Globus pallidus (tissue), 1 donor: Measurements from ENCODE around the gene DDX53.

Experiments
- DNase-seq: peaks from one replicate; pipeline ENCODE4 v3.0.0-alpha.2; 2015; ENCODE audit warnings: low spot score

The DDX53 gene

DNA sequence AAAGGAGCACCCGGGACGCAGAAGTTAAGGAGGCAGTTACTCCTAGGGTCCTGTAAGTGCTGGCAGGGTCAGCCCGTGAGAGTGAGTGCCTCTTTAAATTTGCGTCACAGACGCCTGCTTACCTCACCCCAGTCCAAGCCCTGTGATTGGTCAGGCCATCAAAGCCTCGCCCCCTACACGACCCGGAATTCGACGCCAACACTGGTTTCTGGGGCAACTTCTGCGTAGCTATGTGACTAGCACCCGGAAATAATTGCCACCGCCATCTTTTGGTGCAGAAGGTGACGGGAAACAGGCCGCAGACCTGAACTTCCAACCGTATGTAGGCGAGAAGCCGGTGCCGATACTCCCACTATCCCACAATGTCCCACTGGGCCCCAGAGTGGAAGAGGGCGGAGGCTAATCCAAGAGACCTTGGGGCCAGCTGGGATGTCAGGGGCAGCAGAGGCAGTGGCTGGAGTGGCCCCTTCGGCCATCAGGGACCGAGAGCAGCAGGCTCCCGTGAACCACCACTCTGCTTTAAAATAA lies at the start of gene DDX53:
DDX53 (plus strand) TSS at position 265 of the 528 bp plus-strand sequence; CDS start at position 363, 98 bp downstream.
- DNase-seq = no peak

- DNase-seq = no peak
Observed at GRCh38 chrX:22950269-22951266, 49.2 kb upstream of the DDX53 start.

GRCh38 chrX:22952010-22952409 lies 47.8 kb upstream of the DDX53 start:
- DNase-seq = no peak

GRCh38 chrX:22958250-22958649 lies 41.5 kb upstream of the DDX53 start:
- no peak for DNase-seq

DNA sequence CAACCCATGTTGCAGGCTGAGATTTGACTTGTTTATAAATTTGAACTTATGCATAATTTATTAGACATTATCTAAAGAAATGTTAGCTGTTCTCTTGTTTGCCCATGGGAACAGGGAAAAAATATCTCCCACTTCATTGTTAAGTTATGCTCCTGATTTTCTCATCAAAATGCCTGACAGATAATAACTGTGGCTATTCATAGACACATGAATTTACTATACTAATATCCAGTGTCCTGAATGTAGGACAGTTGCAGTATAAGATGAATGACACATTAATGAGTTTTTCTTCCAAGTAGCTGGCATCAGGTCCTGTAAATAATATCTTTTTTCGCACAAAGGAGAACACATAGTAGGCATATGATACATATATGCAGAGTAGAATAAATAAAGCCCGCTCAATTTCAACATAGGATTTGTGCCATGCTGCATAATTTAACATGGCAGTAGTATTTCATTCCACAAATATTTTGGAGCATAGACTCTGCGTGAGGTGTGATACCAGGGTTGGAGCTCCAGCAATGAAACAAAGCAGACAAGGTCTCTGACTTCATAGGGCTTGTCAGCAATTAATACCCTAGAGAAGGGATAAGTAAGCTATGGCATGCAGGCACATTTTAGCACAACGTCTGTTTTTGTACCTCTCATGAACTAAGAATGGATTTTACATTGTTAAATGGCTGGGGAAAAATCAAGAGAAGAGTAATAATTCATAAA lies 40.4 kb upstream of the DDX53 start:
- no peak for DNase-seq

DNA sequence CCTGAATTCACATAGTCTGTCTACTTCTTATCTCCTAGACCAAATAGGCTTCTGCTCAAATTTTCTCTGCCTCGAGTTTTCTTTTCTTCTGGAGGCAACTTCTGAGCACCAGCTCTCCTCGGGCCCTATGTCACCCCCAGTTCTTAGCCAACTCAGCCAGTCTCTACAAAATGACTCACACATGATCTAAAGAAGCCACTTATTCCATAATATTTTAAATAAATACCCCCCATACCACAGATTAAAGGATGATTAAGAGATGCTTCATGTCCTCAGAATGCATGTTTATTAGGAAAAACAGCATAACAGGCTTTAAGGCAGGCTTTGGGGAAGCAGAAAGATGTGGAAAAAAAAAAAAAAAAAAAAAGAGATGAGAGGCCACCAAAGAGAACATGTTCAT lies 36.6 kb upstream of the DDX53 start:
- no peak for DNase-seq

GRCh38 chrX:22968494-22968893 lies 31.3 kb upstream of the DDX53 start:
- no peak for DNase-seq

DNA sequence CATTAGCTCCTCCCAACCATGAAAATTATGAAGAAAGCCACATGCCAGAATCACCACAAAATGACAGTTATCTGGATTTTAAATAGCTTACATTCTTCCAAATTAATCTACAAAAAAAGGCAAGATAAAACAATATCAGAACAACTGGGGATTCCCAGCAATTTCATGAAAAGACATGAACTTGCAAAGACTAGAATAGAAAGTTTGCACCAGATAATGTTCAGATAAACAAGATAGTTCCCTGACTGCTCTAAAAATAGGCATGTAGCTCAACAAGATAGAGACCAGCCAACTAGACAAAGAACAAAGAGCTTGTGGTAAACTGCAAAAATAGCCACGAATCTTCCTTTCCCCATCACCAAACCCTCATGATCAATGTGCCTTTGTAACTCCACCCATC lies 30.3 kb upstream of the DDX53 start:
- DNase-seq = no peak

- DNase-seq = no peak
Observed at GRCh38 chrX:22970861-22971260, 28.9 kb upstream of the DDX53 start.

- no peak for DNase-seq
Observed at GRCh38 chrX:22974616-22975015, 25.1 kb upstream of the DDX53 start.

DNA sequence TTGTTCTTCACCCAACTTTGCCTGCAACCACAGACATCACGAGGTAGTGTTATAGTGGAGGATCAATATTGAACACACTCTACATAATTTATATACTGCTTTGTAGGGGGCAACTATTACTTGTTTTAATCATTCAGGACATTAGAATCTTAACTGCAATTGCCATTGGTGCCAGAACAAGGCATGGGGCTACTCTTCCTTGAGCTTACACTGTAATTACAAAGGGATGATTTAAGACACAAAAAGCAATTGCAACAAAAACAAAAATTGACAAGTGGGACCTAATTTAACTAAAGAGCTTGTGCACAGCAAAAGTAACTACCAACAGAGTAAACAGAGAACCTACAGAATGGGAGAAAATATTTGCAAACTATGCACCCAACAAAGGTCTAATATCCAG lies 24.0 kb upstream of the DDX53 start:
- DNase-seq = no peak

GRCh38 chrX:22985958-22986357 lies 13.8 kb upstream of the DDX53 start:
- DNase-seq = no peak

DNA sequence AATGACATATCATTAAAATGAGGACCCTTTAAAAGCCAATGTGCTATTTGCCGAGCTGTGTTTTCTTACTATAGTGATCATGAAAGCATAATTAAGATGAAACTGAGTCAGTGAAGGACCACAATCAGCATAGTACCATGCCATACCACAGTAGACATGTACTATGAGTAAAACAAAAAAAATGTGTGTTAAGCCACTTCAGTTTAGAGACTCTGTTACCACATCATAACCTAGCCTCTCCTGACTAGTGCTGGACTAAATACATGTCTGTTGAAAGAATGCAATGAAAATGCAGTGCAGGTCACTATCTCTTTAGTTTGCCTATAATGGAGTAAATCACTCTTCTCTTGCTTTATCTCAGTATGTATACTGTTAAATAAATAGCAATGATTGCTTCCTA lies 12.3 kb upstream of the DDX53 start:
- DNase-seq = no peak

DNA sequence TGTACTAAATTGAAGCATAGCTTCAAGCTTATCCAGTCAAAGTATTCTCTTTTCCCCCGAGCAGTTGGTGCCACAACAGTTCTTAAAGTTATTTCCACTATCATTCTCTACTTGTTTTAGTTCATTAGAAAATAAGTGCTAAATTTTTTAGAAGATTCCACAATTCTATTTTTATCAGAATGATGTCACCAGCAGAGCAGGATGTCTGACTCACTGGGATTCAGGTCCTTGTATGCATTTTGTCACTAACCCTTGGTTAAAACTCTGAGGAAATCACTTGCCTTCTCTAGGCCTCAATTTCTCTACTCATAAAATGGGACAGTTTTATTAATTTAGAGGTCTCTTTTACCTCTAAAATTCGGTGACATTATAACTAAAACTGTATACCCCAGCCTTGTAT lies 3.4 kb downstream of the DDX53 start:
- DNase-seq = no peak

DNA sequence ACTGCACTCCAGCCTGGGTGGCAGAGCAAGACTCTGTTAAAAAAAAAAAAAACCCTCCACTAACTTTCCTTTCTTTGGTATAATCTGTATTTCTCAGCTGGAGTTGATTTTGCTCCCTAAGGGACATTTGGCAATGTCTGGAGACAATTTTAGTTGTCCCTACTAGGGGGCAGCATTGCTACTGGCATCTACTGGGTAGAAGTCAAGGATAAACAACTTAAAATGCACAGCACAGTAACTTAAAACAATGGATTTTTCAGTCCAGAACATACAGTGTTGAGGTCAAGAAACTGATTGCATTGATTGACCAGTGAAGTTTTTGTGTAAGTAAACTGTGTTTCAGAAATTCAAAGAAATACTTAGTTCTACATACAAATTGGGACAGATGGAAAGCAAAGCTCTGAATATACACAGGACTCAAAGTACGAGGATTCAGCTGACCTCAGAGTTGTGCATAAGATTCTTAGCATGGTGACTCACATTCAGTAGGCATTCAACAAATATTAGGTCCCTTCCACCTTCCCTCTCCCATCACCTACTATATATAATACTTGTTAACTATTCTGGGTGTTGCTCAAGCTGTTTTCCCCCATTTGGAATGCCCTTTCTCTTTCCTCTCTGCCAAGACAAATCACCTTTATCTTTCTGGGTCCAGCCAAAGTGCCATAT lies 8.8 kb downstream of the DDX53 start:
- peak; percentile 20 for DNase-seq

GRCh38 chrX:23012162-23012561 lies 12.4 kb downstream of the DDX53 start:
- no peak for DNase-seq

DNA sequence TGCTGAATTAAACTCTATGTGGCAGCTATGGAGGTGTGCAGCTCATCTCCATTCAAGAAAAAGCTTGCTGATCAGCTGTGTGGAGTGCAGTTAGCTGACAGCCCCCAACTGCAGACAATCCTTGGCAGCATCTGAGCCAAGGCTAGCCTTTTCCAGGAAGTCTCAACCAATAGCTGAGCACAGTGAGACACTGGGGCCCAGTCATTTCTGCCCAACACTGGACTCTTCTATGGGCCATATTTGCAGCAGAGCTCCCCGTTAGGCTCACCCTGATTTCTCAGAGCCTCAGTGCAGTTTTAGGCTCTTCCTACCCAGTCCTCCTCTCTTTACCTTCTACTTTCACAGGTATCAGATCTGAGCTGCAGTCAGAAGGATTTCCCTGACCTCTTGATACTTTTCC lies 12.9 kb downstream of the DDX53 start:
- no peak for DNase-seq

- DNase-seq = no peak
Observed at GRCh38 chrX:23013366-23013765, 13.6 kb downstream of the DDX53 start.

DNA sequence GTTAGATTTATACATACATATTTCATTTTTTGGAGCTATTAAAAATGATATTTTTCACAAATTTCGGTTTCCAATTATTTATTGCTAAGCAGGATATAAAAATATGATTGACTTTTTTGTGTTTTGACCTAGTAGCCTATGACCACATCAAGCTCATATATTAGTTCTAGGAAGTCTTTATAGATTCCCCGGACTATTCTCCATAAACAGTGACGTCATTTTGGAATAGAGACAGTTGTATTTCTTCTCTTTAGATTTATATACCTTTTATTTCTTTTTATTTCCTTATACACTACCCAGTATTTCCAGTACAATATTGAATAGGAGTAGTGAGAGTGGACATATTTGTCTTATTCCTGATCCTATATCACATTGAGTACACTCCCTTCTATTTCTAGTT lies 31.8 kb downstream of the DDX53 start:
- no peak for DNase-seq

- no peak for DNase-seq
Observed at GRCh38 chrX:23035493-23035892, 35.7 kb downstream of the DDX53 start.

DNA sequence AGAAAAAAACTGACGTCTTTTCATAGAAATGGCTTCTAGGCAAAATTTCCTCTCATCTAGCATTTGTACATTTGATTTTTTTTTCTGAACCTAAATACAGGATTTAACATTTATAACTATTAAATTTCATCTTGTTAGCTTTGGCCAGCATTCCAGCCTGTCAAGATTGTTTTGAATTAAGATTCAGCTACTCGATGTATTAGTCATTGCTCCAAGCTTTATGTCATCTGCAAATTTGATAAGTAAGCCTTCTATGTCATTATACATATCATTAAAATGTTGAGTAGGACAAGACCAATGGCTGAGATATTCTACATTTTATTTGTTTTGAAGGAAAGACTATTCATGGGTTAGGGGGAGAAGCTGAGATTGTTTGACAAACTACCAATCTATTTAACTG lies 46.7 kb downstream of the DDX53 start:
- DNase-seq = no peak

- DNase-seq = no peak
Observed at GRCh38 chrX:23048806-23049573, 49.2 kb downstream of the DDX53 start.
